Measurements from ENCODE around the gene RCVRN.

The RCVRN gene

DNA sequence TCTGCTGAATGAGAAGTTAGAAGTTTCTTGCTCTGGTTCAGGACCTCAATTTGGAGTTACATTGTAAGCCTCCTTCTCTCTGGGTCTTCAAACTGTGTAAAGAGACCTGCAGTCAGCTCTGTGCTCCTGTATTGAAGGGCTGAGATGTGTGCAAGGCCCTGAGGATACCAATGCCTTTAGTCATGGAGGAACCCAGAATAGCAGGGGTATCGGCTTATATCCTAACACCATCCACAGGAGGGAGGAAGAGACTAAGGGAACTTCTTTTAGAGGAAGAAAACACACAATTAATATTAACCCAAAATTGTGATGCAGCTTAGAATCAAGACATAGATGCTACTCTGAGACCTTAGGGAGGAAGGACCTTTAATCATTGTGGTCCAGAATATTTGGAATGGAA is 42.9 kb downstream of the RCVRN start:
- TF ChIP-seq, protein P1, sequence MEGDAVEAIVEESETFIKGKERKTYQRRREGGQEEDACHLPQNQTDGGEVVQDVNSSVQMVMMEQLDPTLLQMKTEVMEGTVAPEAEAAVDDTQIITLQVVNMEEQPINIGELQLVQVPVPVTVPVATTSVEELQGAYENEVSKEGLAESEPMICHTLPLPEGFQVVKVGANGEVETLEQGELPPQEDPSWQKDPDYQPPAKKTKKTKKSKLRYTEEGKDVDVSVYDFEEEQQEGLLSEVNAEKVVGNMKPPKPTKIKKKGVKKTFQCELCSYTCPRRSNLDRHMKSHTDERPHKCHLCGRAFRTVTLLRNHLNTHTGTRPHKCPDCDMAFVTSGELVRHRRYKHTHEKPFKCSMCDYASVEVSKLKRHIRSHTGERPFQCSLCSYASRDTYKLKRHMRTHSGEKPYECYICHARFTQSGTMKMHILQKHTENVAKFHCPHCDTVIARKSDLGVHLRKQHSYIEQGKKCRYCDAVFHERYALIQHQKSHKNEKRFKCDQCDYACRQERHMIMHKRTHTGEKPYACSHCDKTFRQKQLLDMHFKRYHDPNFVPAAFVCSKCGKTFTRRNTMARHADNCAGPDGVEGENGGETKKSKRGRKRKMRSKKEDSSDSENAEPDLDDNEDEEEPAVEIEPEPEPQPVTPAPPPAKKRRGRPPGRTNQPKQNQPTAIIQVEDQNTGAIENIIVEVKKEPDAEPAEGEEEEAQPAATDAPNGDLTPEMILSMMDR (IDR thresholded peaks at IDR 0.05) = no peak

DNA sequence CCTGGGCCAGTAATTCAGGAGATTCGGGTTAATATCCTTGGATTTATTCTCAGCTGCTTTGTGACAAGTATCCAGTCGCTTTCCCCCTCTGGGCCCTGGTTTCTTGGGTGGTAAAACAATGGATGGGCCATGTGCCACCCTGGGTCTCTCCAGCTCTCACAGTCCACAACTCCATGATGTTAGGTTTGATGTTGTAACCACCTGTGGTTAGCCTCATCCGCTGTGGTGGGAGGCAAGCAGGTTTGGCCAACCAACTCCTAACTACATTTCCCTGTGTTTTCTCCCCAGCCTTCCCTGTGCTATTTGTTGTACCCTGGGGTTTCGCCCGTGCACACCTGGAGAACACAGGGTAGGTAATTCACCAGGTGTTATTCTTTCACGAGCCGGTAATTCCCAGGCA is 44.2 kb downstream of the RCVRN start:
- TF ChIP-seq, protein P1 (IDR thresholded peaks at IDR 0.05) = no peak

DNA sequence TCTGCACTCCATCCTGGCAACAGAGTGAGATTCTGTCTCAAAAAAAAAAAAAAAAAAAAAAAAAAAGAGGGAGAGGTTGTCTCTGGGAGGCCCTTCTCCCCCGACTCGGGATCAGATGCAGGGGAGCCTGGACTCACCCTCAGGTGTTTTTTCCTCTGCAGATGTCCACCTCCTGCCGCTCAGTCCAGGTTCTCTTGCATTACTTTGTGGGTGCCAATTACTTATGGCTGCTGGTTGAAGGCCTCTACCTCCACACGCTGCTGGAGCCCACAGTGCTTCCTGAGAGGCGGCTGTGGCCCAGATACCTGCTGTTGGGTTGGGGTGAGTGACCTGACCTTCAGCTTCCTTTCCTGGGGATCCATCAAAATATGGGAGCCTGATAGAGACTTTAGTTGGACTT is 45.3 kb downstream of the RCVRN start:
- TF ChIP-seq, protein P1 (IDR thresholded peaks at IDR 0.05) = no peak

DNA sequence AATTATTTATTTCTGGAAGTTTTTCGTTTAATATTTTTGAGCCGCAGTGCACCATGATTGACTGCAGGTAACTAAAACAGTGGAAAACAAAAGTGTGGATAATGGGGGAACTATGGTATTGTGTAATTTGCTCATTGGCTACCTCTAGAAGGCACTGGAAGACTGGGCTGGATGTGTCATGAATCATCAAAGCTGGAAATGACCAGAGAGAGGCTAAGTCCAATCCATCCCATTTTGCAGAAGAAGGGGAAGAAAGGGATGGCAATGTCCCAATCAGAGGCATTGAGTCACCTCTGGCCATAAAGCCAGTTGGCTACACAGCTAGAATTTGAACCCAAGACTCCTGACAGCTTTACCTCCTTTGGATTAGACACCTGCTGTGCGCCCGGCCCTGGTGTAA is 50.0 kb downstream of the RCVRN start:
- TF ChIP-seq, protein P1 (IDR thresholded peaks at IDR 0.05) = no peak

DNA sequence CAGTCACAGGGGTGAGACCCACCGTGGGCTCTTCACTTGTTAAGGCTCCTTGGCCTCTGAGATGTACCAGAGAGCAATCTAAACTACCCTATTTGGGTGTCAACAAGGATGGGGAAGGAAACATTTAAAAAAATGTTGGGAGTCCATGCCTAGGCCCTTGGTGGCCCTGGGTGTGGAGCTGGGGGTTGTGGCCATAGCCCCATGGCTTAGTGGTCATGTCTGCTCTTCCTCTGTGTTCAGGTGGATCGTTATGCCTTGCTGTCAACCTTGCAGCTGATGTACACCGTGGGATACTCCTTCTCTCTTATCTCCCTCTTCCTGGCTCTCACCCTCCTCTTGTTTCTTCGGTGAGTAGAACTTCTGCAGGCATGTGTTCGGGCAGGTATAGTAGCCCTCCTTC is 50.8 kb downstream of the RCVRN start:
- TF ChIP-seq, protein P1 (IDR thresholded peaks at IDR 0.05) = no peak

DNA sequence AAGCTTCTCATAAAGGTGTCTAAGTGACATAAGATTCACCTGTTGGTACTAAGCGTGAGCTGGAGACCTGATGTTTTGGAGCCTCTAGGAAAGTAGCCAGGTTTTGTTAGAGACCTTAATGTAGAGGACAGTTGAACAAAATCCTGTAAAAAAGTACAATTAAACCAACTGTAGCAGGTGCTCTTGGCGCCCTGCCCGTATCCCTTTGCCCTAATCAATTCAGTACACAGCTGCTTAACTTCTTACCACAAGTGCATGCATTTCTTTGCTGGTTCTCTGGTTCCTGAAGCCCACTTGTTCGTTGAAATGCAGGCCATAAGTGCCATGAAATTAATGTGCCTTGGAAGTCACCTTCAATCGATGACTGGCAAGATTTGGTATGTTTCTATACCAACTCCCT is 54.9 kb downstream of the RCVRN start:
- TF ChIP-seq, protein P1 (IDR thresholded peaks at IDR 0.05) = no peak

Data from LNCAP (cell line).